ENCODE measurements around the gene MYO6.

- TF ChIP-seq, protein P1, sequence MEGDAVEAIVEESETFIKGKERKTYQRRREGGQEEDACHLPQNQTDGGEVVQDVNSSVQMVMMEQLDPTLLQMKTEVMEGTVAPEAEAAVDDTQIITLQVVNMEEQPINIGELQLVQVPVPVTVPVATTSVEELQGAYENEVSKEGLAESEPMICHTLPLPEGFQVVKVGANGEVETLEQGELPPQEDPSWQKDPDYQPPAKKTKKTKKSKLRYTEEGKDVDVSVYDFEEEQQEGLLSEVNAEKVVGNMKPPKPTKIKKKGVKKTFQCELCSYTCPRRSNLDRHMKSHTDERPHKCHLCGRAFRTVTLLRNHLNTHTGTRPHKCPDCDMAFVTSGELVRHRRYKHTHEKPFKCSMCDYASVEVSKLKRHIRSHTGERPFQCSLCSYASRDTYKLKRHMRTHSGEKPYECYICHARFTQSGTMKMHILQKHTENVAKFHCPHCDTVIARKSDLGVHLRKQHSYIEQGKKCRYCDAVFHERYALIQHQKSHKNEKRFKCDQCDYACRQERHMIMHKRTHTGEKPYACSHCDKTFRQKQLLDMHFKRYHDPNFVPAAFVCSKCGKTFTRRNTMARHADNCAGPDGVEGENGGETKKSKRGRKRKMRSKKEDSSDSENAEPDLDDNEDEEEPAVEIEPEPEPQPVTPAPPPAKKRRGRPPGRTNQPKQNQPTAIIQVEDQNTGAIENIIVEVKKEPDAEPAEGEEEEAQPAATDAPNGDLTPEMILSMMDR (conservative IDR thresholded peaks at IDR 0.05; ENCODE audit: low read length) = no peak
- TF ChIP-seq EZH2phosphoT487 (IDR thresholded peaks at IDR 0.05; ENCODE audit: borderline replicate concordance, low read depth, low read length) = no peak
Observed at GRCh38 chr6:75815756-75816155, 66.7 kb downstream of the MYO6 start.

All from OCI-LY7 (cell line).